ENCODE measurements around the gene PKDREJ. TPM values are rescaled to one million over a fixed set of nuclear protein-coding genes. Genes with fewer than 3 reads are reported as not detected.

PKDREJ gene
- polyA plus RNA-seq, 1 donor from 2014 or later = not detected

DNA sequence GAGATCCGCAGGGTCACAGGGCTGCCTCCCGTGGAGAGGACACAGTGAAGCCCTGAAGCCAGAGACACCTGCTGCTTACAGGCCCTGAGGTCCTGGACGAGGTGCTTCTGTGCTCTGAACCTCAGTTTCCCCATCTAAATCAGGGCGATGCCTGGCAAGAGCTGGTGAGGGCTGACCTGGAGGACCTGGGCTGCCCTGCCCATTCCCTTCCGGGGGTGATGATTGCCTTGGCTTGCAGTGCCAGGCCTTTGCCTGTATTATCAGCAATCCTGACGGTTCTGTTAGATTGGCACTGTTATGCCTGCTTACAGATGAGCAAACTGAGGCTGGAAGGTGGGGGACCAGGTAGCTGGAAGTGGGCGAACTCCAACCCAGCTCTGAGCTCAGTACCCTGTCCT lies 25.7 kb upstream of the PKDREJ start:
- H3K36me3 ChIP-seq (ENCODE audit: insufficient read depth, low read length) = no peaks in the 10 kb centered on the region
- H3K9me2 ChIP-seq (ENCODE audit: insufficient read depth, low read length) = no peaks in the 10 kb centered on the region
- TF ChIP-seq SMC3 (conservative IDR thresholded peaks at IDR 0.05; ENCODE audit: poor library complexity) = no peak
- TF ChIP-seq MXI1 (conservative IDR thresholded peaks at IDR 0.05; ENCODE audit: poor library complexity, severe bottlenecking) = no peak
- TF ChIP-seq EP300 (conservative IDR thresholded peaks at IDR 0.05; ENCODE audit: poor library complexity, severe bottlenecking) = no peak
- no peak for TF ChIP-seq RAD21 (conservative IDR thresholded peaks at IDR 0.05)
- no peak for TF ChIP-seq TAF1 (IDR thresholded peaks at IDR 0.05; ENCODE audit: low read depth)
- TF ChIP-seq, protein P1, sequence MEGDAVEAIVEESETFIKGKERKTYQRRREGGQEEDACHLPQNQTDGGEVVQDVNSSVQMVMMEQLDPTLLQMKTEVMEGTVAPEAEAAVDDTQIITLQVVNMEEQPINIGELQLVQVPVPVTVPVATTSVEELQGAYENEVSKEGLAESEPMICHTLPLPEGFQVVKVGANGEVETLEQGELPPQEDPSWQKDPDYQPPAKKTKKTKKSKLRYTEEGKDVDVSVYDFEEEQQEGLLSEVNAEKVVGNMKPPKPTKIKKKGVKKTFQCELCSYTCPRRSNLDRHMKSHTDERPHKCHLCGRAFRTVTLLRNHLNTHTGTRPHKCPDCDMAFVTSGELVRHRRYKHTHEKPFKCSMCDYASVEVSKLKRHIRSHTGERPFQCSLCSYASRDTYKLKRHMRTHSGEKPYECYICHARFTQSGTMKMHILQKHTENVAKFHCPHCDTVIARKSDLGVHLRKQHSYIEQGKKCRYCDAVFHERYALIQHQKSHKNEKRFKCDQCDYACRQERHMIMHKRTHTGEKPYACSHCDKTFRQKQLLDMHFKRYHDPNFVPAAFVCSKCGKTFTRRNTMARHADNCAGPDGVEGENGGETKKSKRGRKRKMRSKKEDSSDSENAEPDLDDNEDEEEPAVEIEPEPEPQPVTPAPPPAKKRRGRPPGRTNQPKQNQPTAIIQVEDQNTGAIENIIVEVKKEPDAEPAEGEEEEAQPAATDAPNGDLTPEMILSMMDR (IDR thresholded peaks at IDR 0.05; ENCODE audit: poor library complexity, severe bottlenecking) = no peak
- TF ChIP-seq EZH2 (IDR thresholded peaks at IDR 0.05; ENCODE audit: borderline replicate concordance, insufficient read depth, low read length, poor library complexity, severe bottlenecking) = no peak
- TF ChIP-seq, protein P2, sequence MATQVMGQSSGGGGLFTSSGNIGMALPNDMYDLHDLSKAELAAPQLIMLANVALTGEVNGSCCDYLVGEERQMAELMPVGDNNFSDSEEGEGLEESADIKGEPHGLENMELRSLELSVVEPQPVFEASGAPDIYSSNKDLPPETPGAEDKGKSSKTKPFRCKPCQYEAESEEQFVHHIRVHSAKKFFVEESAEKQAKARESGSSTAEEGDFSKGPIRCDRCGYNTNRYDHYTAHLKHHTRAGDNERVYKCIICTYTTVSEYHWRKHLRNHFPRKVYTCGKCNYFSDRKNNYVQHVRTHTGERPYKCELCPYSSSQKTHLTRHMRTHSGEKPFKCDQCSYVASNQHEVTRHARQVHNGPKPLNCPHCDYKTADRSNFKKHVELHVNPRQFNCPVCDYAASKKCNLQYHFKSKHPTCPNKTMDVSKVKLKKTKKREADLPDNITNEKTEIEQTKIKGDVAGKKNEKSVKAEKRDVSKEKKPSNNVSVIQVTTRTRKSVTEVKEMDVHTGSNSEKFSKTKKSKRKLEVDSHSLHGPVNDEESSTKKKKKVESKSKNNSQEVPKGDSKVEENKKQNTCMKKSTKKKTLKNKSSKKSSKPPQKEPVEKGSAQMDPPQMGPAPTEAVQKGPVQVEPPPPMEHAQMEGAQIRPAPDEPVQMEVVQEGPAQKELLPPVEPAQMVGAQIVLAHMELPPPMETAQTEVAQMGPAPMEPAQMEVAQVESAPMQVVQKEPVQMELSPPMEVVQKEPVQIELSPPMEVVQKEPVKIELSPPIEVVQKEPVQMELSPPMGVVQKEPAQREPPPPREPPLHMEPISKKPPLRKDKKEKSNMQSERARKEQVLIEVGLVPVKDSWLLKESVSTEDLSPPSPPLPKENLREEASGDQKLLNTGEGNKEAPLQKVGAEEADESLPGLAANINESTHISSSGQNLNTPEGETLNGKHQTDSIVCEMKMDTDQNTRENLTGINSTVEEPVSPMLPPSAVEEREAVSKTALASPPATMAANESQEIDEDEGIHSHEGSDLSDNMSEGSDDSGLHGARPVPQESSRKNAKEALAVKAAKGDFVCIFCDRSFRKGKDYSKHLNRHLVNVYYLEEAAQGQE (IDR thresholded peaks at IDR 0.05; ENCODE audit: borderline replicate concordance) = no peak
- TF ChIP-seq POLR2AphosphoS5 (IDR thresholded peaks at IDR 0.05) = no peak
- H3K27me3 ChIP-seq (ENCODE audit: insufficient read depth, low read depth, low read length) = no peaks in the 10 kb centered on the region
- H3K9me3 ChIP-seq (ENCODE audit: low read length) = no peaks in the 10 kb centered on the region
- no peaks in the 10 kb centered on the region for H3K79me2 ChIP-seq (replicated peaks; ENCODE audit: insufficient read depth, low read length)
- H2AFZ ChIP-seq (ENCODE audit: low read depth, low read length) = no peak overlapping the region
- no peaks in the 10 kb centered on the region for H4K20me1 ChIP-seq (ENCODE audit: insufficient read depth)
- H3K4me3 ChIP-seq (ENCODE audit: low read length) = no peak overlapping the region
- no peak overlapping the region for H3K27ac ChIP-seq (ENCODE audit: low read length)
- H3K9ac ChIP-seq (ENCODE audit: low read length) = no peak overlapping the region
- H3K4me2 ChIP-seq (ENCODE audit: low read length) = no peak overlapping the region
- no peaks in the 10 kb centered on the region for H3F3A ChIP-seq (ENCODE audit: insufficient read depth, low read length, poor library complexity, severe bottlenecking)

DNA sequence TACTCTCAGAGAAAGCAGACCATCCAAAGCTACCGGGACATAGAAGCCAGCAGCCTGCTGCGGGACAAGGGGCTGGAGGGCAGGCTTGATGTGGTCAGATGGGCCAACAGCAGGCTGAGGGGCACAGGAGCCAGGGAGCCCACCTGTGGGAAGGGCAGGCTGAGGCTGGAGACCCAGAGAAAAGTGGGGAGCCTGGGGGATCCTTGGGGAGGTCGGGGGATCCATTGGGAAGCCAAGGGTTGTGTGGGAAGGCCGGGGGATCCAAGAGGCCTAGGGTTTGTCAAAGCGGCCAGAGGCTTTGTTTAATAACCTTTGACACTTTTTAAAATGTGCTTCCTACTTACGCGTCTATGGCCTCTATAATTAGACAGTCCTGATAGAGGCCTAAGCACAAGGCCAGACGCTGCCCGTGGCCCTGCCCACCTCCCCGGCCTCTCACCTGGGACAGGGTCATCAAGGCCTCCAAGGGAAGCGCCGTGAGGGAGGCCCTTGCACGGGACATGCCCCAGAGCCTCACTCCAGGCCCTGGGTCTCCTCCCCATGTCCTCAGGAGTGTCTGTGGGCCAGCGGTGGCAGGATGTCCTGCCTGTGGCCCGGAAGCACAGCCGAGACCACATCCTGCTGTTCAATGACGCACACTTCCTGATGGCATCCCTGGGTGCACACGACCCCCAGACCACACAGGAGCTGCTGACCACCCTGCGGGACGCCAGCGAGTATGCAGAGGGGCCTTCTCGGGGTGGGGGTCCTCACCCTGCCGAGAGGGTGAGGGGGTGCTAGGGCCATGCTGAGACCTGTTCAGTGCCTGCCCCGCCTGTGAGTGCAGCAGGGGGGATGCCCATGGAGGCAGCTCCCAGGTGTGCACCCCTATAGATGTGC lies 25.0 kb upstream of the PKDREJ start:
- H3K9me3 ChIP-seq (ENCODE audit: low read length) = no peaks in the 10 kb centered on the region
- no peaks in the 10 kb centered on the region for H3K79me2 ChIP-seq (replicated peaks; ENCODE audit: insufficient read depth, low read length)
- H3K9me2 ChIP-seq (ENCODE audit: insufficient read depth, low read length) = no peaks in the 10 kb centered on the region
- H3K36me3 ChIP-seq (ENCODE audit: insufficient read depth, low read length) = no peaks in the 10 kb centered on the region
- H3K27me3 ChIP-seq (ENCODE audit: insufficient read depth, low read depth, low read length) = no peaks in the 10 kb centered on the region
- no peak overlapping the region for H3K4me3 ChIP-seq (ENCODE audit: low read length)
- no peaks in the 10 kb centered on the region for H3F3A ChIP-seq (ENCODE audit: insufficient read depth, low read length, poor library complexity, severe bottlenecking)
- H2AFZ ChIP-seq (ENCODE audit: low read depth, low read length) = no peak overlapping the region
- H3K9ac ChIP-seq (ENCODE audit: low read length) = no peak overlapping the region
- no peak overlapping the region for H3K27ac ChIP-seq (ENCODE audit: low read length)
- no peaks in the 10 kb centered on the region for H4K20me1 ChIP-seq (ENCODE audit: insufficient read depth)
- TF ChIP-seq, protein P1 (IDR thresholded peaks at IDR 0.05; ENCODE audit: poor library complexity, severe bottlenecking) = no peak
- TF ChIP-seq EP300 (conservative IDR thresholded peaks at IDR 0.05; ENCODE audit: poor library complexity, severe bottlenecking) (no peak), SMC3 (conservative IDR thresholded peaks at IDR 0.05; ENCODE audit: poor library complexity) (no peak), TAF1 (IDR thresholded peaks at IDR 0.05; ENCODE audit: low read depth) (no peak), MXI1 (conservative IDR thresholded peaks at IDR 0.05; ENCODE audit: poor library complexity, severe bottlenecking) (no peak), POLR2AphosphoS5 (IDR thresholded peaks at IDR 0.05) (no peak), EZH2 (IDR thresholded peaks at IDR 0.05; ENCODE audit: borderline replicate concordance, insufficient read depth, low read length, poor library complexity, severe bottlenecking) (no peak), RAD21 (conservative IDR thresholded peaks at IDR 0.05) (no peak)
- TF ChIP-seq, protein P2 (IDR thresholded peaks at IDR 0.05; ENCODE audit: borderline replicate concordance) = no peak
- H3K4me2 ChIP-seq (ENCODE audit: low read length) = no peak overlapping the region
